ENCODE data around the gene PLEKHA5. TPM values are rescaled to one million over a fixed set of nuclear protein-coding genes. Genes with fewer than 3 reads are reported as not detected.

The PLEKHA5 gene
- total and polyA plus RNA-seq, 2 experiments from 2014 or later = 82.8 to 112 TPM

GRCh38 chr12:19150273-19150900, 20.9 kb downstream of the PLEKHA5 start (continued):
- TF ChIP-seq, protein P1, sequence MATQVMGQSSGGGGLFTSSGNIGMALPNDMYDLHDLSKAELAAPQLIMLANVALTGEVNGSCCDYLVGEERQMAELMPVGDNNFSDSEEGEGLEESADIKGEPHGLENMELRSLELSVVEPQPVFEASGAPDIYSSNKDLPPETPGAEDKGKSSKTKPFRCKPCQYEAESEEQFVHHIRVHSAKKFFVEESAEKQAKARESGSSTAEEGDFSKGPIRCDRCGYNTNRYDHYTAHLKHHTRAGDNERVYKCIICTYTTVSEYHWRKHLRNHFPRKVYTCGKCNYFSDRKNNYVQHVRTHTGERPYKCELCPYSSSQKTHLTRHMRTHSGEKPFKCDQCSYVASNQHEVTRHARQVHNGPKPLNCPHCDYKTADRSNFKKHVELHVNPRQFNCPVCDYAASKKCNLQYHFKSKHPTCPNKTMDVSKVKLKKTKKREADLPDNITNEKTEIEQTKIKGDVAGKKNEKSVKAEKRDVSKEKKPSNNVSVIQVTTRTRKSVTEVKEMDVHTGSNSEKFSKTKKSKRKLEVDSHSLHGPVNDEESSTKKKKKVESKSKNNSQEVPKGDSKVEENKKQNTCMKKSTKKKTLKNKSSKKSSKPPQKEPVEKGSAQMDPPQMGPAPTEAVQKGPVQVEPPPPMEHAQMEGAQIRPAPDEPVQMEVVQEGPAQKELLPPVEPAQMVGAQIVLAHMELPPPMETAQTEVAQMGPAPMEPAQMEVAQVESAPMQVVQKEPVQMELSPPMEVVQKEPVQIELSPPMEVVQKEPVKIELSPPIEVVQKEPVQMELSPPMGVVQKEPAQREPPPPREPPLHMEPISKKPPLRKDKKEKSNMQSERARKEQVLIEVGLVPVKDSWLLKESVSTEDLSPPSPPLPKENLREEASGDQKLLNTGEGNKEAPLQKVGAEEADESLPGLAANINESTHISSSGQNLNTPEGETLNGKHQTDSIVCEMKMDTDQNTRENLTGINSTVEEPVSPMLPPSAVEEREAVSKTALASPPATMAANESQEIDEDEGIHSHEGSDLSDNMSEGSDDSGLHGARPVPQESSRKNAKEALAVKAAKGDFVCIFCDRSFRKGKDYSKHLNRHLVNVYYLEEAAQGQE (IDR thresholded peaks at IDR 0.05; ENCODE audit: unreplicated experiment) = no peak
- TF ChIP-seq NANOG (IDR thresholded peaks at IDR 0.05; ENCODE audit: borderline replicate concordance) (no peak), EZH2phosphoT487 (IDR thresholded peaks at IDR 0.05; ENCODE audit: unreplicated experiment) (no peak), ZNF331 (CRISPR knock-in tag; IDR thresholded peaks at IDR 0.05; ENCODE audit: low read depth) (no peak), ZNF114 (CRISPR knock-in tag; IDR thresholded peaks at IDR 0.05) (no peak), POLR2AphosphoS5 (IDR thresholded peaks at IDR 0.05; ENCODE audit: low read depth) (no peak), CREB1 (CRISPR knock-in tag; IDR thresholded peaks at IDR 0.05; ENCODE audit: low read depth) (no peak), EZH2 (IDR thresholded peaks at IDR 0.05; ENCODE audit: low read depth, unreplicated experiment) (no peak)
- TF ChIP-seq, protein P2, sequence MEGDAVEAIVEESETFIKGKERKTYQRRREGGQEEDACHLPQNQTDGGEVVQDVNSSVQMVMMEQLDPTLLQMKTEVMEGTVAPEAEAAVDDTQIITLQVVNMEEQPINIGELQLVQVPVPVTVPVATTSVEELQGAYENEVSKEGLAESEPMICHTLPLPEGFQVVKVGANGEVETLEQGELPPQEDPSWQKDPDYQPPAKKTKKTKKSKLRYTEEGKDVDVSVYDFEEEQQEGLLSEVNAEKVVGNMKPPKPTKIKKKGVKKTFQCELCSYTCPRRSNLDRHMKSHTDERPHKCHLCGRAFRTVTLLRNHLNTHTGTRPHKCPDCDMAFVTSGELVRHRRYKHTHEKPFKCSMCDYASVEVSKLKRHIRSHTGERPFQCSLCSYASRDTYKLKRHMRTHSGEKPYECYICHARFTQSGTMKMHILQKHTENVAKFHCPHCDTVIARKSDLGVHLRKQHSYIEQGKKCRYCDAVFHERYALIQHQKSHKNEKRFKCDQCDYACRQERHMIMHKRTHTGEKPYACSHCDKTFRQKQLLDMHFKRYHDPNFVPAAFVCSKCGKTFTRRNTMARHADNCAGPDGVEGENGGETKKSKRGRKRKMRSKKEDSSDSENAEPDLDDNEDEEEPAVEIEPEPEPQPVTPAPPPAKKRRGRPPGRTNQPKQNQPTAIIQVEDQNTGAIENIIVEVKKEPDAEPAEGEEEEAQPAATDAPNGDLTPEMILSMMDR (conservative IDR thresholded peaks at IDR 0.05; ENCODE audit: low read depth in 2 of 2) = no peak
- TF ChIP-seq, protein P3, sequence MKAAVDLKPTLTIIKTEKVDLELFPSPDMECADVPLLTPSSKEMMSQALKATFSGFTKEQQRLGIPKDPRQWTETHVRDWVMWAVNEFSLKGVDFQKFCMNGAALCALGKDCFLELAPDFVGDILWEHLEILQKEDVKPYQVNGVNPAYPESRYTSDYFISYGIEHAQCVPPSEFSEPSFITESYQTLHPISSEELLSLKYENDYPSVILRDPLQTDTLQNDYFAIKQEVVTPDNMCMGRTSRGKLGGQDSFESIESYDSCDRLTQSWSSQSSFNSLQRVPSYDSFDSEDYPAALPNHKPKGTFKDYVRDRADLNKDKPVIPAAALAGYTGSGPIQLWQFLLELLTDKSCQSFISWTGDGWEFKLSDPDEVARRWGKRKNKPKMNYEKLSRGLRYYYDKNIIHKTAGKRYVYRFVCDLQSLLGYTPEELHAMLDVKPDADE (IDR thresholded peaks at IDR 0.05) = no peak

GRCh38 chr12:19151298-19151697, 21.8 kb downstream of the PLEKHA5 start:
- Mint-ChIP-seq H3K27me3 (ENCODE audit: insufficient read depth, low read depth, poor library complexity) (no peaks in the 10 kb centered on the region), H3K4me3 (no peak overlapping the region), H3K36me3 (ENCODE audit: low read depth) (peaks cover 40% of the 10 kb centered on the region), H3K27ac (no peak overlapping the region), H3K9me3 (no peaks in the 10 kb centered on the region), H3K4me1 (peaks cover 34% of the 10 kb centered on the region)
- peaks cover 100% of the 10 kb centered on the region for H3K79me2 ChIP-seq (replicated peaks; ENCODE audit: insufficient read depth)
- no peak overlapping the region for H2AFZ ChIP-seq
- no peak overlapping the region for H3K27ac ChIP-seq (ENCODE audit: low read depth)
- H3K9me2 ChIP-seq (ENCODE audit: insufficient read depth) = no peaks in the 10 kb centered on the region
- ATAC-seq (no peak), DNase-seq (ENCODE audit: low spot score) (no peak)
- H3F3A ChIP-seq (replicated peaks; ENCODE audit: low read depth) = no peaks in the 10 kb centered on the region
- H3K4me1 ChIP-seq (ENCODE audit: insufficient read depth) = peaks cover 32% of the 10 kb centered on the region
- H4K20me1 ChIP-seq (replicated peaks; ENCODE audit: insufficient read depth) = peaks cover 25% of the 10 kb centered on the region; the same call in 1 of the 2 replicates
- H3K4me3 ChIP-seq = no peak overlapping the region
- H3K27me3 ChIP-seq (ENCODE audit: insufficient read depth) = no peaks in the 10 kb centered on the region
- no peak overlapping the region for H3K4me2 ChIP-seq
- H3K36me3 ChIP-seq (ENCODE audit: insufficient read depth) = 0 out of 2 replicates have a peak, but pooled peaks cover 3% of the 10 kb centered on the region
- TF ChIP-seq EZH2phosphoT487 (IDR thresholded peaks at IDR 0.05; ENCODE audit: unreplicated experiment) (no peak), ZNF114 (CRISPR knock-in tag; IDR thresholded peaks at IDR 0.05) (no peak), STAT1 (IDR thresholded peaks at IDR 0.05; ENCODE audit: unreplicated experiment) (no peak), EZH2 (IDR thresholded peaks at IDR 0.05; ENCODE audit: low read depth, unreplicated experiment) (no peak), POLR2AphosphoS5 (IDR thresholded peaks at IDR 0.05; ENCODE audit: low read depth) (no peak)
- TF ChIP-seq, protein P4, sequence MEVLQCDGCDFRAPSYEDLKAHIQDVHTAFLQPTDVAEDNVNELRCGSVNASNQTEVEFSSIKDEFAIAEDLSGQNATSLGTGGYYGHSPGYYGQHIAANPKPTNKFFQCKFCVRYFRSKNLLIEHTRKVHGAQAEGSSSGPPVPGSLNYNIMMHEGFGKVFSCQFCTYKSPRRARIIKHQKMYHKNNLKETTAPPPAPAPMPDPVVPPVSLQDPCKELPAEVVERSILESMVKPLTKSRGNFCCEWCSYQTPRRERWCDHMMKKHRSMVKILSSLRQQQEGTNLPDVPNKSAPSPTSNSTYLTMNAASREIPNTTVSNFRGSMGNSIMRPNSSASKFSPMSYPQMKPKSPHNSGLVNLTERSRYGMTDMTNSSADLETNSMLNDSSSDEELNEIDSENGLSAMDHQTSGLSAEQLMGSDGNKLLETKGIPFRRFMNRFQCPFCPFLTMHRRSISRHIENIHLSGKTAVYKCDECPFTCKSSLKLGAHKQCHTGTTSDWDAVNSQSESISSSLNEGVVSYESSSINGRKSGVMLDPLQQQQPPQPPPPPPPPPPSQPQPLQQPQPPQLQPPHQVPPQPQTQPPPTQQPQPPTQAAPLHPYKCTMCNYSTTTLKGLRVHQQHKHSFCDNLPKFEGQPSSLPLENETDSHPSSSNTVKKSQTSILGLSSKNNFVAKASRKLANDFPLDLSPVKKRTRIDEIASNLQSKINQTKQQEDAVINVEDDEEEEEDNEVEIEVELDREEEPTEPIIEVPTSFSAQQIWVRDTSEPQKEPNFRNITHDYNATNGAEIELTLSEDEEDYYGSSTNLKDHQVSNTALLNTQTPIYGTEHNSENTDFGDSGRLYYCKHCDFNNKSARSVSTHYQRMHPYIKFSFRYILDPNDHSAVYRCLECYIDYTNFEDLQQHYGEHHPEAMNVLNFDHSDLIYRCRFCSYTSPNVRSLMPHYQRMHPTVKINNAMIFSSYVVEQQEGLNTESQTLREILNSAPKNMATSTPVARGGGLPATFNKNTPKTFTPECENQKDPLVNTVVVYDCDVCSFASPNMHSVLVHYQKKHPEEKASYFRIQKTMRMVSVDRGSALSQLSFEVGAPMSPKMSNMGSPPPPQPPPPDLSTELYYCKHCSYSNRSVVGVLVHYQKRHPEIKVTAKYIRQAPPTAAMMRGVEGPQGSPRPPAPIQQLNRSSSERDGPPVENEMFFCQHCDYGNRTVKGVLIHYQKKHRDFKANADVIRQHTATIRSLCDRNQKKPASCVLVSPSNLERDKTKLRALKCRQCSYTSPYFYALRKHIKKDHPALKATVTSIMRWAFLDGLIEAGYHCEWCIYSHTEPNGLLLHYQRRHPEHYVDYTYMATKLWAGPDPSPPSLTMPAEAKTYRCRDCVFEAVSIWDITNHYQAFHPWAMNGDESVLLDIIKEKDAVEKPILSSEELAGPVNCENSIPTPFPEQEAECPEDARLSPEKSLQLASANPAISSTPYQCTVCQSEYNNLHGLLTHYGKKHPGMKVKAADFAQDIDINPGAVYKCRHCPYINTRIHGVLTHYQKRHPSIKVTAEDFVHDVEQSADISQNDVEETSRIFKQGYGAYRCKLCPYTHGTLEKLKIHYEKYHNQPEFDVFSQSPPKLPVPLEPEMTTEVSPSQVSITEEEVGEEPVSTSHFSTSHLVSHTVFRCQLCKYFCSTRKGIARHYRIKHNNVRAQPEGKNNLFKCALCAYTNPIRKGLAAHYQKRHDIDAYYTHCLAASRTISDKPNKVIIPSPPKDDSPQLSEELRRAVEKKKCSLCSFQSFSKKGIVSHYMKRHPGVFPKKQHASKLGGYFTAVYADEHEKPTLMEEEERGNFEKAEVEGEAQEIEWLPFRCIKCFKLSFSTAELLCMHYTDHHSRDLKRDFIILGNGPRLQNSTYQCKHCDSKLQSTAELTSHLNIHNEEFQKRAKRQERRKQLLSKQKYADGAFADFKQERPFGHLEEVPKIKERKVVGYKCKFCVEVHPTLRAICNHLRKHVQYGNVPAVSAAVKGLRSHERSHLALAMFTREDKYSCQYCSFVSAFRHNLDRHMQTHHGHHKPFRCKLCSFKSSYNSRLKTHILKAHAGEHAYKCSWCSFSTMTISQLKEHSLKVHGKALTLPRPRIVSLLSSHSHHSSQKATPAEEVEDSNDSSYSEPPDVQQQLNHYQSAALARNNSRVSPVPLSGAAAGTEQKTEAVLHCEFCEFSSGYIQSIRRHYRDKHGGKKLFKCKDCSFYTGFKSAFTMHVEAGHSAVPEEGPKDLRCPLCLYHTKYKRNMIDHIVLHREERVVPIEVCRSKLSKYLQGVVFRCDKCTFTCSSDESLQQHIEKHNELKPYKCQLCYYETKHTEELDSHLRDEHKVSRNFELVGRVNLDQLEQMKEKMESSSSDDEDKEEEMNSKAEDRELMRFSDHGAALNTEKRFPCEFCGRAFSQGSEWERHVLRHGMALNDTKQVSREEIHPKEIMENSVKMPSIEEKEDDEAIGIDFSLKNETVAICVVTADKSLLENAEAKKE (CRISPR knock-in tag; IDR thresholded peaks at IDR 0.05) = no peak

Measured in GM23338 (cell line).